ENCODE results near the gene TSG101.

The TSG101 gene

DNA sequence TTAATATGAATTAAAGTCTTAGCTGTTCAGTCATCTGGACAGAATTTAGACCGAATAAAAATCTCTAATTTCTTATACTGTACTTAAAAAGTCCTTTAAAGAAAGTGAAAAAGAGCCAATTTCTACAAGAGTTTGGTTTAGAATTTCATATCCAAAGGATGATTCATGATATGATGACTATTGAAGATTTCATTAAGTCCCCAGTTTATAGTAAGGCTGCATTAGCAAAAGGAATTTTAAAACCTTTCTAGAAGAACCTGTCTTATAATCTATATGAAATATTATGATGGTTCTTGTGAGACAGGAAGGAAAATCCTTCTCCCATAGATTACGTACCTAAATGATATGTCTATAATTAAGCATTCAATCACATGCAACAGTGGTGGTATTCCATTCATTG, 34.8 kb downstream of the TSG101 start:
- DNase-seq, result peak; percentile 16

DNA sequence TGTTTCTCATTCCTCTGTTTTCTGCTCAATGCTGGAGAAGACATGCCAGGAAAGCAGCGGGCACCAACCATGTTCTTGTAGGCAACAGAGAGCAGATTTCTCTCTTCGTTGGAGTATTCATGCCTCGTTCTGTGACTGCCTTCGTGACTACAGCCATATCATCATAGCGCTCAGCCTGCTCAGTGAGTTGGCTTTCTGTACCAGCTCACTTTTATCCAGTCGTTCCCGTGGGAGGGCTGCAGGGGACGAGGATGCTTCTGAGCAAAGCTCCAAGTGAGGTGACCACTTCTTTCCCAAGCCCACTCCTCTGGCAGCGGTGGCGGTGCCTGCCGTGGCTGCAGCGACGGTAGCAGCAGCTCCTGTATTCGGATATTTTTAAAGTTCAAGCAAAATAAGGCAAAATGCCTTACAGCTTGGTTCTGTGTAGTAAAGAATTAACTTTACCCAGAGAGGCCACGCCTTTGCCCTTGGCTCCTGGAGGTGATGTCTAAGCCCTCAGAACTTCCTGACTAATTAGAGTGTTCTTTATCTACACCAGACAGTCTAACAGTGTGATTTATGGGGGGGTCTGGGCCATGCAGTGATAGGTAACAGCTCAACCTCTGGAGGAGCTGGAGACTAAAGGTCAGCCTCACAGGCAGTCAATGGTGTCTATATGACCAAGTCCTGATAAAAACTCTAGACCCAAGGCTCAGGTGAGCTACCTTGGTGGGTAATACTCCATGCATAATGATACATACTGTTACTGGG, 35.8 kb downstream of the TSG101 start:
- DNase-seq, result no peak

DNA sequence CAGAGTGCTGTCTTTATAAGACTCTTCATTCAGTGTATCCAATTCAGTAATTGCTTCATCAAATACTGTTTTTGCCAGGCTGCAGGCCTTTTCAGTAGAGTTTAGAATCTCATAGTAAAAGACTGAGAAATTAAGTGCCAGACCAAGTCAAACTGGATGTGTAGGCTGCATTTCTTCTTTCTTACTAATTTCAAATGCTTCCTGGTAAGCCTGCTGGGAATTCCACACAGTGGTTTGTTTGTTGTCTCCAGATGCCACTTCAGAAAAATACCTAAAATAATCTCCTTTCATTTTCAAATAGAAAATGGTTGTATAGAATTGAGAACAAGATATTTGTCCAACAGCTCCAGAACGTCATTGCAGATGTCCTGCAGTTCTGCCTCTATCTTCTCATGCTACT, 36.4 kb downstream of the TSG101 start:
- DNase-seq, result no peak

DNA sequence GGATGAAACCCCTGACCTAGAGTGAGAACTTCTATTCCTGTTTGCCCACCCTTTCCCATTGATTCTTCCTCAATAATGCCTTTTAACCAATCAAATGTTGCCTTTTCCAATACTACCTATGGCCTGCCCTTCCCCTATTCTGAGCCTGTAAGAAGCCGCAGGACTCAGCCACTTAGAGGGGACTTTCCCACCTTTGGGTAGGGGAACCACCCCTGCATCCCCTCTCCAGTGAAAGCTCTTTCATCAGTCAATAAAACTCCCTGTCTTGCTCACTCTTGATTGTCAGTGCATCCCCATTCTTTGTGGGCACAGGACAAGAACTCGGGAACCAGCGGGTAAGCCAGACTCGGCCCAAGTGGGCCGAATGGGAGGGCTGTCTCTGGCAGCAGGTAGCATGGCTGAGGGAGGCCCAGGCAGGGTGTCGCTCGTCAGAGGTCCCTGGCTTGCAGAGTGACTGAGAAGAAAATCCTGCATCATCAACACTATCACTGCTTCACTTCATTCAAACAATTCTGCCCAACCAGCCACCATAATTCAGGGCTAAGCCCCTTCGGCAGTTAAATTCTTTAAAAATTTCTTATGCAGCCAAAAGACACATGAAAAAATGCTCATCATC, 40.7 kb downstream of the TSG101 start:
- DNase-seq, result no peak

DNA sequence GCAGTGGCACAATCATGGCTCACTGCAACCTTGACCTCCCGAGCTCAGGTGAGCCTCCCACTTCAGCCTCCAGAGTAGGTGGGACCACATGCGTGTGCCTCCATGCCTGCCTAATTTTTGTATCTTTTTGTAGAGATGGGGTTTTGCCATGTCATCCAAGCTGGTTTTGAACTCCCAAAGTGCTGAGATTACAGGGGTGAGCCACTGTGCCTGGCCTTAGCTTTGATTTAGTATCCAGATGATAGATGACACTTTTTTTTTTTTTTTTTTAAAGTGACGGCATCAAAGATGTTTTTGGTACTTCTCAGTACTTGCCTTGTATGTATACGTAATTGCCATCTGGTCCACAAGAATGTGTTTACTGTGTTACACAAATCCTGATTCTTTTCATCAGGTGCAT, 47.7 kb downstream of the TSG101 start:
- no peak for DNase-seq

DNA sequence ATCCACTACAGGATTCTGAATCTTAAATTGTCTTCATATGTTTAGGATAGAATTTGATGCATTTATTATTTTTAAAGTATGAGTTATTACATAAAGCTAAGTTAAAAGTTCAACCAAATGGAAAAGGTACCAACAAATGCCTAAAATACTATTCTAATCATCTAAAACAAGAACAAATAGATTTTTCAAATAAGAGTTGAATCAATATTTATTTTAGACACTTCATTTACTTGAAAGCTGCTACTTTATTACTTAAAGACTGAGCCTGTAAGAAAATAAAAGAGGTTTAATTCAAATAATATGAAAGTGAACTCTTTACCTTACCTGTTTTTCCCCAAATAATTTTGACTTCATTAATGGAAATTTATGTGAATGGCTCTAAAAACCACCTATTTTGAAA, 54.2 kb downstream of the TSG101 start:
- no peak for DNase-seq

DNA sequence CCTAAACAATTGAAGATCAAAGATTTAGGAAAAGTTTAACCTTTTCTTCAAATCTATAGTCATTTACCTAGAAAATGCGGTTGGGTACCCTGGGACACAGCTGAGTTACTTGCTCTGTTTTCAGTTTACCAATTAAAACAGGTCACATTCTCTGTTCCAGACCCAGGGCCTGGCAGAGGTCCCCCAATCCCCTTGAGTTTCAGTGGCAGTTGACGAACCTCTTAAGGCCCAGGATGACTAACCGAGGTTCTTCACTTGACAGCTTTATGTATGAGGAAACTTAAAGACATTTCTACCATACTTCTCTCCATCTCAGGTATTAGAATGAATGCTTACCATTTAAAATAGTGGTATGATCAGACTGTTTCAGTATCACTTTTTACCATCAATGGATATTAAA, 54.7 kb downstream of the TSG101 start:
- no peak for DNase-seq

DNA sequence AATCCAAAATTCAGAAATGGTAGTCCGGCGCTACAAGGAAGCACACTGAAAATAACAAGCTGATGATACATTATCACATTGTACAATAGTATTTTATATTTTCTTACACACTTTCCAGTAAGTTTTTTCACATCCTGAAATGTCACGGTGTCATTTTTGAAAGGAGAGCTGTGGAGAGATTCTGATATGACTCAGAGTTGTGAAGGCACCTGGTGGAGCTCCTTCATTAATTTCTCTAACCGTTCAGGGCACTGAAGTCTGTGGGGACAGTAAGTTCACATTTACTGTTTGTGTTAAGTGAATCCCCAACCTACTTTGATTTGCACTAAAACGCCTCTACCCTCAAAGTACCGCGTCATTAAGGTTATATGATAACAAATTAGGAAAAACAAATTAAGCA, 57.8 kb downstream of the TSG101 start:
- no peak for DNase-seq

DNA sequence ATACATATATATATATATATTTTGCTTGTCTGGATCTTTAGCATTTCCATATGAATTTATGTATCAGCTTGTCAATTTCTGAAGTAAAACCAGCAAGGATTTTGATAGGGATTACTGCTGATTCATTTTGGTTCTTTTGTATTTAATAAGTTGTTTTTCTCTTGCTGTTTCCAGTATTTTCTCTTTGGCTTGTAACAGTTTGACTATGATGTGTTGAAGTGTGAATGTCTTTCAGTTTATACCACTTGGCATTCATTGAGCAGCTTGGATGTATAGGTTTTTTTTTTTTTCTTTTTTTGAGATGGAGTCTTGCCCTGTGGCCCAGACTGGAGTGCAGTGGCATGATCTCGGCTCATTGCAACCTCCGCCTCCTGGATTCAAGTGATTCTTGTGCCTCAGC, 58.7 kb downstream of the TSG101 start:
- DNase-seq, result no peak

DNA sequence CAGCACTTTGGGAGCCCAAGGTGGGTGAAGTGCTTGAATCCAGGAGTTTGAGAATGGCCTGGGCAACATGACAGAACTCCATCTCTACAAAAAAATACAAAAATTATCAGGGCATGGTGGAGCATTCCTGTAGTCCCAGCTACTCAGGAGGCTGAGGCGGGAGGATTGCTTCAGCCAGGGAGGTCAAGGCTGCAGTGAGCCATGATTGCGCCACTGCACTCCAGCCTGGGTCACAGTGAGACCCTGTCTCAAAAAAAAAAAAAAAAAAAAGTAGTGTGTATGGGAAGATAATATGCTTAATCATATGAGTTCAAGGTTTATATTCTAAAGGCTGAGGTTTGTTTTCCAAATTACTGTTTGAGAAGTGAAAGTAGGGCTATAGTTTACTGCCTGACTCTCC, 60.3 kb downstream of the TSG101 start:
- no peak for DNase-seq

DNA sequence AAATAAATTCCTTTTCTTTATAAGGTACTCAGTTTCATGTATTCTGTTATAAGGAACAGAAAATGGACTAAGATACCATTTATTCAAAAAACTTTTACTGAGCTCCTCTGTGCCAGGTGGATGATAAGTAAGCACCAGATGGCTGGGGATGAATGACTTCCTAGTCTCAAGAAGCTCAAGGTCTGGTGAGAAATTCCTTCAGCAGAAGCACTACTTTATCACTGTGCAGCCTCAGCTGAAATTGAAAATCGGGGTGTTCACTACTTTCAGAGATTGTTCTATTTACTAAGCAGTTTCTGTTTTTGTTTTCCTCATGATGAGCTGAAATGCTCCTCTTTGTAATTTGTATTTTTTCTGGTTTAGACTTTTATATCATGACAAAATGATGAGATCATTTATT, 63.3 kb downstream of the TSG101 start:
- DNase-seq, result no peak

DNA sequence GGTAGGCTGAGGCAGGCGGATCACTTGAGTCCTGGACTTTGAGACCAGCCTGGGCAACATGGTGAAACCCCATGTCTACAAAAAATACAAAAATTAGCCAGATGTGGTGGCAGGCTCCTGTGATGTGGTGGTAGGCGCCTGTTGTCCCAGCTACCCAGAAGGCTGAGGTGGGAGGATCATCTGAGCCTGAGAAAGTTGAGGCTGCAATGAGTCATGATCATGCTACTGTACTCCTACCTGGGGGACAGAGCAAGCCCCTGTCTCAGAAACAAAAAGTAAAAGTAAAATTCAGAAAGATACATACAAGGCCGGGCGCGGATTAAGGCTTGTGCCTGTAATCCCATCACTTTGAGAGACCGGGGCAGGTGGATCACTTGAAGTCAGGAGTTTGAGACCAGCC, 64.8 kb downstream of the TSG101 start:
- DNase-seq, result no peak

DNA sequence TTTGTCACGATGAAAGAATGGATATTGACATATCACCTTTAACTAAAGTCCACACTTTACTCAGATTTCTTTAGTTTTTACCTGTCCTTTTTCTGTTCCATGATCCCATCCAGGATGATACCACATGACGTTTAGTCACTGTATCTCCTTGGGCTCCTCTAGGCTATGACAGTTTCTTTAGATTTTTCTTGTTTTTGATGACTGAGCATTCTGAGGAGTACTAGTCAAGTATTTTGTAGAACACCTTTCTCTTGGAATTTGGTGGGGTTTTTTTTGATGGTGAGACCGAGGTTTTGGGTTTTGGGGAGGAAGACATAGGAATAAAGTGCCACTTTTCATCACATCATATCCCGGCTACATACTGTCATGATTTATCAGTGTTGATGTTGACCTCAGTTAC, 67.1 kb downstream of the TSG101 start:
- no peak for DNase-seq

DNA sequence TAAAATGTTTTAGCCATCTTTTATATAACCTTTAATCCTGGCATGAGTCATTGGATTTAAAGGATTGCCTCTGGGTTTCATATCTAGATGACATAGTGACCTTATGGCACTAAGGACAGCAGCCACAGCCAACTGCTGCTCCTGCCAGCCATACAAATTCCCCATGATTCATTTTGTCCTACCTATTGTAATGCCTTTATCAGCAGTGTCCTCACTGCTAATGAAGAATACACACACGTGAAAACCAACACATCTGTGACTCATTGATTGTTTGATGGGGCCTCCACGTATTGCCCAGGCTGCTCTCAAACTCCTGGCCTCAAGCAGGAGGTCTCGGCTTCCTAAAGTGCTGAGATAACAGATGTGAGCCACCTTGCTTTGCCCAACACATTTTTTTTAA, 69.3 kb downstream of the TSG101 start:
- DNase-seq, result no peak

DNA sequence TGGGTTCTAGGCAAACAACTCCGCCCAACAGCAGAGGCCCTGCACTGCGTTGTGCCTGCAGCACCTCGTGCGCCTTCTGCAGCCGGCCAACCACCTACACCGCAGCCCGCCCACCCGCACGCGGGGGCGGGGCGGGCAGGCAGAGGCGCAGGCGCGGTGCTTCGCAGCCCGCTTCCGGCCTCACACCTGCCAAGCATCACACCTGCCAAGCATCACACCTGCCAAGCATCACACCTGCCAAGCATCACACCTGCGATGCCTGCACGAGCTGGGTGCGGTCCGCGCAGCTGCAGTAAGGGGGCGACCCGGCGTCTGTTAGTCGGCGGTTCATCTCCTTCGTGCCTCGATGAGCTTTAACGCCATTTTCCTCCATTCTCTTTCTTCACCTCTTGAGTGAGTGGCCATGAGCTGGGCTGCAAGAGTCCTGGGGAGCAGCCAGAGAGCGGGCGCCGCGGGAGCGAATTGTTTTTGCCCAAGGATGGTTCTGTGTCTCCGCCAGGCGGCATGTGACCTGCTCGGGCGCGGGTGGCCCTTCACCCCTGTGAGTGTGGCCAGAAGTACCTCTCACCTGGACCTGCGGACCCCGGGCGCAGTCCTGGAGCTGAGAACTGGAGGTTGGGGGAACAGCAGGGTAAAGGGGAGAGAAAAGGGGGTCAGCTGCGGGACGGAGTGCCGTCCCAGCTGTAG, 70.9 kb downstream of the TSG101 start, which contains the start of gene LDHAL6A:
TSS of gene LDHAL6A (plus strand) at position 171 of the 687 bp plus-strand sequence. CDS start 825 bp downstream, outside the sequence.
- DNase-seq, result no peak

DNA sequence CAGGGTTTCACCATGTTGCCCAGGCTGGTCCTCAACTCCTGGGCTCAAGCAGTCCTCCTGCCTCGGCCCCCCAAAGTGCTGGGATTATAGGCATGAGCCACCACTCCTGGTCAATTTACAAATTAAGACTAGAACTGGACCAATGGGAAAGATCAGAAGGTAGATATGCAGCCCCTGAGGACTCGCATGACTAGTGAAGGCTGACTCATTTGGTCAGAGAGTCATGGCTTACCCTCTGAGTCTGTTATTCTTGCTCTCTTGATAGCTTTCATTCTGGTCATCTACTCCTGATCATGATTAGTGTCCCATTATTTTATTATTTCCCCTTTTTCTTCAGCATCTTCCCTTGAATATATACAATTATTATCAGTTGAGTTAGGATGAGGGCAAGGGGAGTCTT, 73.8 kb downstream of the TSG101 start:
- peak; percentile 38 for DNase-seq

DNA sequence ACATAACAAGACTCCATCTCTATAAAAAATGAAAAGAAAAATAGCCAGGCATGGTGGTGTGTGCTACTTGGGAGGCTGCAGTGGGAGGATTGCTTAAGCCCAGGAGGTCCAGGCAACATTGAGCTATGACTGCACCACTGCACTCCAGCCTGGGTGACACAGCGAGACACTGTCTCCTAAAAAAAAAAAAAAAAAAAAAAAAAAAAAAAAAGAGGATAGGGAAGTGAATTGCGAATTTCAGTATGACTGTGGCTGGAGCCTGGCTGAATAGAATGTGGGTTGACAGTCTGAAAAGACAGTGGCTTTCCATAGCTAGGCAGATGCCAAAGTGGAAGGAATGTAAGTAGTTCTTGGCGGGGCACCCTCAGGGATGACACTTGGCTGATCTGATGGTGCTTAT, 77.5 kb downstream of the TSG101 start:
- DNase-seq, result no peak

DNA sequence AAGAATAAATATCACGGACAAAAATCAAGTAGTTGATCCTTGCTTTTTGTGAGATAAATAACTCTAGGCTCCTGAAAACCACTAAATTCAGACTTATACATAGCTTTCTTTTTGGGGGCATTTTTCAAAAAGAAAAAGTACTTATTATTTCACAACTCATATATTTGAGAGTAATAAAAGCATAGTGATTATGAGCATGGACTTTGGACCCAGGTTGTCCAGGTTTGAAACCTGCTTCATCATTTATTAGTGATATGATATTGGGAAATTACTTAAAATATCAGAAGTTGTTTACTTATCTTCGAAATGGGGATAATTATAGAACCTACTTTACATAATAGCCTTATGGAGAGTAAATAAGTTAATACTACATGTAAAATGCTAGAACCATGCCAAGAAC, 88.1 kb downstream of the TSG101 start:
- no peak for DNase-seq
